Cardiac muscle cell (in vitro differentiated cells and primary cell): ENCODE data around the gene ACVRL1. TPM values are rescaled to one million over a fixed set of nuclear protein-coding genes. Genes with fewer than 3 reads are reported as not detected.

Source experiments
- DNase-seq, 2 donors: peaks; one replicate each; pipeline versions ENCODE4 v3.0.0 to v3.0.0-alpha.2; 2010 to 2017; ENCODE audit warnings: low read depth in 1 of 2, low spot score in 1 of 2
- H3K27ac ChIP-seq: fragments of 200-600 bp; sonication (generic); 2 replicates; pipeline ENCODE4 v1.5.1; 2016
- H3K27me3 ChIP-seq: fragments of 200-600 bp; sonication (generic); 2 replicates; pipeline ENCODE4 v1.6.0; 2016; ENCODE audit warnings: control low read depth
- H3K36me3 ChIP-seq: fragments of 200-600 bp; sonication (generic); 2 replicates; pipeline ENCODE4 v1.5.1; 2016; ENCODE audit warnings: control low read depth
- H3K4me1 ChIP-seq: fragments of 200-600 bp; sonication (generic); 2 replicates; pipeline ENCODE4 v1.8.1; 2017; ENCODE audit warnings: low read depth, mild to moderate bottlenecking, mixed run types
- H3K4me3 ChIP-seq: fragments of 200-600 bp; sonication (generic); 2 replicates; pipeline ENCODE4 v1.5.1; 2016; ENCODE audit warnings: mild to moderate bottlenecking
- H3K9me3 ChIP-seq: fragments of 200-600 bp; sonication (generic); 2 replicates; pipeline ENCODE4 v1.5.1; 2017; ENCODE audit warnings: low read depth, mild to moderate bottlenecking, control low read depth
- CTCF ChIP-seq: IDR thresholded peaks from 2 replicates; pipeline ENCODE4 v1.5.1; 2012; ENCODE audit warnings: low read depth, mild to moderate bottlenecking, low read length
- polyA plus RNA-seq: library from polyadenylated mRNA; unstranded; fragments of >200 nt; fragmentation: Nextera tagmentation; extraction: Ambion mirVana; gene quantifications from 2 replicates; pipeline ENCODE4 v1.2.1, GENCODE V29; 2016
- total RNA-seq: library from RNA; depleted of rRNA; stranded (reverse); fragments of >200 nt; gene quantifications from 2 replicates; pipeline ENCODE4 v1.2.3, GENCODE V29; 2016

The ACVRL1 gene
- total and polyA plus RNA-seq, 2 experiments from 2014 or later, result 5.5 TPM; not detected in 1

- H3K4me3 ChIP-seq, result peak overlapping the region; percentile 96
- H3K4me1 ChIP-seq, result peaks cover 46% of the 10 kb centered on the region
- peak in 1 of 2 donors; percentile 50 for DNase-seq
- no peak for TF ChIP-seq CTCF
- no peaks in the 10 kb centered on the region for H3K36me3 ChIP-seq
- H3K27ac ChIP-seq, result peak overlapping the region; percentile 70
- no peaks in the 10 kb centered on the region for H3K27me3 ChIP-seq
- H3K9me3 ChIP-seq, result no peaks in the 10 kb centered on the region
These were observed 47.5 kb downstream of the ACVRL1 start for GRCh38 chr12:51954561-51955361.

GRCh38 chr12:51955702-51956101 is 48.4 kb downstream of the ACVRL1 start:
- DNase-seq, result no peak
- H3K27ac ChIP-seq, result peak overlapping the region; percentile 70
- H3K4me1 ChIP-seq, result peaks cover 43% of the 10 kb centered on the region
- no peak for TF ChIP-seq CTCF
- H3K27me3 ChIP-seq, result no peaks in the 10 kb centered on the region
- no peak overlapping the region for H3K4me3 ChIP-seq
- H3K36me3 ChIP-seq, result peaks cover 4% of the 10 kb centered on the region
- no peaks in the 10 kb centered on the region for H3K9me3 ChIP-seq

- Histone ChIP-seq H3K4me3 (no peak overlapping the region), H3K4me1 (peaks cover 48% of the 10 kb centered on the region), H3K27me3 (no peaks in the 10 kb centered on the region), H3K36me3 (peaks cover 4% of the 10 kb centered on the region), H3K27ac (no peak overlapping the region), H3K9me3 (no peaks in the 10 kb centered on the region)
- DNase-seq, result no peak
- no peak for TF ChIP-seq CTCF
These were observed 51.2 kb downstream of the ACVRL1 start for GRCh38 chr12:51958542-51958941.

GRCh38 chr12:51959211-51959610 is 51.9 kb downstream of the ACVRL1 start:
- no peak for TF ChIP-seq CTCF
- Histone ChIP-seq H3K27ac (no peak overlapping the region), H3K4me1 (peaks cover 41% of the 10 kb centered on the region), H3K36me3 (peaks cover 4% of the 10 kb centered on the region), H3K4me3 (no peak overlapping the region), H3K9me3 (no peaks in the 10 kb centered on the region), H3K27me3 (no peaks in the 10 kb centered on the region)
- DNase-seq, result peak in 1 of 2 donors; percentile 53

GRCh38 chr12:51959921-51960320 is 52.6 kb downstream of the ACVRL1 start:
- H3K4me1 ChIP-seq, result peaks cover 34% of the 10 kb centered on the region
- no peaks in the 10 kb centered on the region for H3K9me3 ChIP-seq
- H3K36me3 ChIP-seq, result peaks cover 4% of the 10 kb centered on the region
- H3K27ac ChIP-seq, result no peak overlapping the region
- no peaks in the 10 kb centered on the region for H3K27me3 ChIP-seq
- DNase-seq, result no peak
- no peak for TF ChIP-seq CTCF
- no peak overlapping the region for H3K4me3 ChIP-seq
